ENCODE results near the gene PRKG1. TPM values are rescaled to one million over a fixed set of nuclear protein-coding genes. Genes with fewer than 3 reads are reported as not detected.

The PRKG1 gene
- total RNA-seq, 4 donors from 2014 or later, result 24.5 to 46.1 (median 37.1) TPM

GRCh38 chr10:51950371-51950995 is 876.2 kb downstream of the PRKG1 start:
- no peak overlapping the region for H3K4me3 ChIP-seq
- no peaks in the 10 kb centered on the region for H3K36me3 ChIP-seq
- intact Hi-C loops (cut with DNase I), result loop anchor here (10.0 kb wide), 1 partner anchor 516 kb away; no protein-coding TSS in a partner anchor
- H3K27me3 ChIP-seq, result no peaks in the 10 kb centered on the region
- peak overlapping the region in 1 of 4 donors; percentile 3 for H3K27ac ChIP-seq (replicated peaks in 1 of 4)
- H3K9me3 ChIP-seq, result no peaks in the 10 kb centered on the region
- WGBS, result 89% methylated on average over 8 of the region's 10 CpGs
- no peak for TF ChIP-seq POLR2A (IDR thresholded peaks at IDR 0.05; ENCODE audit: low read depth)
- TF ChIP-seq, protein P1, sequence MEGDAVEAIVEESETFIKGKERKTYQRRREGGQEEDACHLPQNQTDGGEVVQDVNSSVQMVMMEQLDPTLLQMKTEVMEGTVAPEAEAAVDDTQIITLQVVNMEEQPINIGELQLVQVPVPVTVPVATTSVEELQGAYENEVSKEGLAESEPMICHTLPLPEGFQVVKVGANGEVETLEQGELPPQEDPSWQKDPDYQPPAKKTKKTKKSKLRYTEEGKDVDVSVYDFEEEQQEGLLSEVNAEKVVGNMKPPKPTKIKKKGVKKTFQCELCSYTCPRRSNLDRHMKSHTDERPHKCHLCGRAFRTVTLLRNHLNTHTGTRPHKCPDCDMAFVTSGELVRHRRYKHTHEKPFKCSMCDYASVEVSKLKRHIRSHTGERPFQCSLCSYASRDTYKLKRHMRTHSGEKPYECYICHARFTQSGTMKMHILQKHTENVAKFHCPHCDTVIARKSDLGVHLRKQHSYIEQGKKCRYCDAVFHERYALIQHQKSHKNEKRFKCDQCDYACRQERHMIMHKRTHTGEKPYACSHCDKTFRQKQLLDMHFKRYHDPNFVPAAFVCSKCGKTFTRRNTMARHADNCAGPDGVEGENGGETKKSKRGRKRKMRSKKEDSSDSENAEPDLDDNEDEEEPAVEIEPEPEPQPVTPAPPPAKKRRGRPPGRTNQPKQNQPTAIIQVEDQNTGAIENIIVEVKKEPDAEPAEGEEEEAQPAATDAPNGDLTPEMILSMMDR (IDR thresholded peaks at IDR 0.05), result no peak
- no peak for TF ChIP-seq POLR2AphosphoS5 (IDR thresholded peaks at IDR 0.05)
- no peak for TF ChIP-seq EP300 (IDR thresholded peaks at IDR 0.05)
- peaks cover 17 to 28% (median 20%) of the 10 kb centered on the region in 4 donors for H3K4me1 ChIP-seq
- DNase-seq (ENCODE audit: extremely low spot score), result no peak

- no peak for TF ChIP-seq POLR2A (IDR thresholded peaks at IDR 0.05; ENCODE audit: low read depth)
- TF ChIP-seq POLR2AphosphoS5 (IDR thresholded peaks at IDR 0.05), result no peak
- TF ChIP-seq EP300 (IDR thresholded peaks at IDR 0.05), result no peak
- TF ChIP-seq, protein P1 (IDR thresholded peaks at IDR 0.05), result no peak
- no peaks in the 10 kb centered on the region for H3K27me3 ChIP-seq
- H3K36me3 ChIP-seq, result no peaks in the 10 kb centered on the region
- no peak for DNase-seq (ENCODE audit: extremely low spot score)
- no peaks in the 10 kb centered on the region for H3K9me3 ChIP-seq
- 79% methylated on average over 1 of the region's 1 CpG for WGBS
- peak overlapping the region in 3 of 4 donors; percentile 3 to 47 (median 32) for H3K27ac ChIP-seq (replicated peaks in 1 of 4)
- H3K4me3 ChIP-seq, result no peak overlapping the region
- intact Hi-C loops (cut with DNase I), result loop anchor here (10.0 kb wide), 1 partner anchor 516 kb away; no protein-coding TSS in a partner anchor
- peaks cover 17 to 28% (median 20%) of the 10 kb centered on the region in 4 donors for H3K4me1 ChIP-seq
Observed at GRCh38 chr10:51950996-51951555, 876.8 kb downstream of the PRKG1 start.

DNA sequence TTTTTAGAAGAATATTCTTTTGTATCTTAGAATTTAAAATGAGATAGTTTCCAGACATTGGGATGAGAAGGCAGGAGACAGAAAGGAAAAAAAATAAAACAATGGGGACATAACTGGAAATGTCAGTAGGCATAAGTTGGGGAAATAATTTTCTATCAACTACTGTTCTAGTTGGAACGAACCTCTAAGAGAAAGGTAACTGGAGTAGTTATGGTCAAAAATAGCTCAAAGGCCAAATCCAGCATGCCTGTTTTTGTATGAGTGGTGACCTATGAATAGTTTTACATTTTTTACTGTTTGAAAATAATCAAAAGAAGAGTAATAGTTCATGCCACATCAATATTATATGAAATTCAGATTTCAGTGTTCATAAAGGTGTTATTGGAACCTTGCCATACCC is 877.3 kb downstream of the PRKG1 start:
- Histone ChIP-seq H3K9me3 (no peaks in the 10 kb centered on the region), H3K27ac (replicated peaks in 1 of 4) (peak overlapping the region; percentile 16 to 59 (median 40)), H3K27me3 (no peaks in the 10 kb centered on the region), H3K36me3 (no peaks in the 10 kb centered on the region), H3K4me3 (no peak overlapping the region), H3K4me1 (peaks cover 17 to 28% (median 20%) of the 10 kb centered on the region in 4 donors)
- DNase-seq (ENCODE audit: extremely low spot score), result no peak
- WGBS, result 34% methylated on average over 1 of the region's 1 CpG
- intact Hi-C loops (cut with DNase I), result loop anchor here (10.0 kb wide), 1 partner anchor 517 kb away; no protein-coding TSS in a partner anchor
- TF ChIP-seq EP300 (IDR thresholded peaks at IDR 0.05) (no peak), POLR2AphosphoS5 (IDR thresholded peaks at IDR 0.05) (no peak), POLR2A (IDR thresholded peaks at IDR 0.05; ENCODE audit: low read depth) (no peak)
- TF ChIP-seq, protein P1 (IDR thresholded peaks at IDR 0.05), result no peak

GRCh38 chr10:51952056-51952455 is 877.8 kb downstream of the PRKG1 start:
- H3K9me3 ChIP-seq, result no peaks in the 10 kb centered on the region
- no peak for TF ChIP-seq POLR2AphosphoS5 (IDR thresholded peaks at IDR 0.05)
- no peak for TF ChIP-seq POLR2A (IDR thresholded peaks at IDR 0.05; ENCODE audit: low read depth)
- TF ChIP-seq EP300 (IDR thresholded peaks at IDR 0.05), result no peak
- TF ChIP-seq, protein P1 (IDR thresholded peaks at IDR 0.05), result no peak
- no peak for DNase-seq (ENCODE audit: extremely low spot score)
- H3K27ac ChIP-seq (replicated peaks in 1 of 4), result peak overlapping the region; percentile 16 to 59 (median 40)
- no peak overlapping the region for H3K4me3 ChIP-seq
- WGBS, result 36% methylated on average over 1 of the region's 1 CpG
- H3K27me3 ChIP-seq, result no peaks in the 10 kb centered on the region
- peaks cover 17 to 28% (median 20%) of the 10 kb centered on the region in 4 donors for H3K4me1 ChIP-seq
- intact Hi-C loops (cut with DNase I), result loop anchor here (10.0 kb wide), 1 partner anchor 517 kb away; no protein-coding TSS in a partner anchor
- H3K36me3 ChIP-seq, result no peaks in the 10 kb centered on the region

Measured in esophagus muscularis mucosa (tissue), 4 donors.